Peyer's patch (tissue), 4 donors: ENCODE results near the gene EHMT2.

ENCODE experiments used
- POLR2A ChIP-seq, 2 donors: fragments of 450-650 bp; IDR thresholded peaks; one replicate each; pipeline ENCODE4 v1.5.1; 2017; ENCODE audit warnings: antibody characterized with exemption in 2 of 2, mild to moderate bottlenecking in 2 of 2, moderate library complexity in 2 of 2
- TF ChIP-seq, protein P1 (sequence below), 6 experiments: fragments of 450-650 bp in 4 of 6; fragments of 200-600 bp in 2 of 6; sonication (generic) in 1 of 6; IDR thresholded peaks; one replicate each; pipeline ENCODE4 v1.5.1; 2017 to 2019; ENCODE audit warnings: antibody characterized with exemption in 6 of 6, mild to moderate bottlenecking in 3 of 6, moderate library complexity in 1 of 6

DNA sequence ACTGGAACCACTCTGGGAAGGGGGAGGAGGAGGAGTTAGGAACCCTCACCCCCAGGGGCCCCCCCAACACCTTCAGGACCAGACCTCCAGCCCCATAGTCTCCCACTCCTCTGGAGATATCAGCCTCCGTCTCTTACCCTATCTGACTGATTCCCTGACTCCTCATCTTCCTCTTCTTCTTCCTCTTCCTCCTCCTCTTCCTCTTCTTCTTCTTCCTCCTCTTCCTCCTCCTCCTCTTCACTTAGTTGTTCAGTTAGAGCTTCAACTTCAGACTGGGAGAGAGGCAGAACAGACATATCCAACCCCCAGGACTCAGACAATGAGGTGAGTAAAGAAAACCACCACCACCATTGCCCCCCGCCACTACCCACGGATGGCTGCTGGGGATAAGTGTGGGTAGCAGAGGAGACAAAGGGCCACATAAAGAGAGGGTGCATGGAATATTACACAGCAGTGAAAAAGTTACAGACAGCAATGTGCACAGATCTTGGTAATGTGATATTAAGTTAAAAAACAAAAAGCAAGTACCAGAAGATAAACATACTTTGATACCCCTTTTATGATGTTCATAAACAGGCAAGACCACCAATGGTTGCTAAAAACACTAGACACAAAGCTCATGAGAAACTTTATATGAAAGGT is 8.0 kb downstream of the EHMT2 start:
- TF ChIP-seq, protein P1, sequence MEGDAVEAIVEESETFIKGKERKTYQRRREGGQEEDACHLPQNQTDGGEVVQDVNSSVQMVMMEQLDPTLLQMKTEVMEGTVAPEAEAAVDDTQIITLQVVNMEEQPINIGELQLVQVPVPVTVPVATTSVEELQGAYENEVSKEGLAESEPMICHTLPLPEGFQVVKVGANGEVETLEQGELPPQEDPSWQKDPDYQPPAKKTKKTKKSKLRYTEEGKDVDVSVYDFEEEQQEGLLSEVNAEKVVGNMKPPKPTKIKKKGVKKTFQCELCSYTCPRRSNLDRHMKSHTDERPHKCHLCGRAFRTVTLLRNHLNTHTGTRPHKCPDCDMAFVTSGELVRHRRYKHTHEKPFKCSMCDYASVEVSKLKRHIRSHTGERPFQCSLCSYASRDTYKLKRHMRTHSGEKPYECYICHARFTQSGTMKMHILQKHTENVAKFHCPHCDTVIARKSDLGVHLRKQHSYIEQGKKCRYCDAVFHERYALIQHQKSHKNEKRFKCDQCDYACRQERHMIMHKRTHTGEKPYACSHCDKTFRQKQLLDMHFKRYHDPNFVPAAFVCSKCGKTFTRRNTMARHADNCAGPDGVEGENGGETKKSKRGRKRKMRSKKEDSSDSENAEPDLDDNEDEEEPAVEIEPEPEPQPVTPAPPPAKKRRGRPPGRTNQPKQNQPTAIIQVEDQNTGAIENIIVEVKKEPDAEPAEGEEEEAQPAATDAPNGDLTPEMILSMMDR (IDR thresholded peaks at IDR 0.05): no peak
- no peak for TF ChIP-seq POLR2A (IDR thresholded peaks at IDR 0.05)
